Kidney tubule cell (primary cell): ENCODE measurements around the gene TPRN.

ENCODE experiments used
- DNase-seq: peaks from one replicate; pipeline ENCODE4 v3.0.0-alpha.2; 2018; ENCODE audit warnings: low spot score

TPRN gene

DNA sequence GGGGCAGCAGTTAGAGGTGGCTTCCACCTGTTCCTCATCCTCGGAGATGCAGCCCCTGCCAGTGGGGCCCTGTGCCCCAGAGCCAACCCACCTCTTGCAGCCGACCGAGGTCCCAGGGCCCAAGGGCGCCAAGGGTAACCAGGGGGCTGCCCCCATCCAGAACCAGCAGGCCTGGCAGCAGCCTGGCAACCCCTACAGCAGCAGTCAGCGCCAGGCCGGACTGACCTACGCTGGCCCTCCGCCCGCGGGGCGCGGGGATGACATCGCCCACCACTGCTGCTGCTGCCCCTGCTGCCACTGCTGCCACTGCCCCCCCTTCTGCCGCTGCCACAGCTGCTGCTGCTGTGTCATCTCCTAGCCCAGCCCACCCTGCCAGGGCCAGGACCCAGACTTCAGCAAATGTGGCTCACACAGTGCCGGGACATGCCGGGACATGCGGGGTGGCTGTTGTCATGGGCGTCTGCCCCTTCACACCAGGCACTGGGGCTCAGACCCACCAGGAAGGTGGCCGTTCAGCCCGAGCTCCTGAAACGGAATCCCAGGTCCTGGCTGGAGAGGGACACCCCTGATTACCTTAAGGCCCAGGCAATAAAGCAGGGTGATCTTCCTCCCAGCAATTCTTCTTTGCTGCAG lies 25.3 kb upstream of the TPRN start:
- no peak for DNase-seq

DNA sequence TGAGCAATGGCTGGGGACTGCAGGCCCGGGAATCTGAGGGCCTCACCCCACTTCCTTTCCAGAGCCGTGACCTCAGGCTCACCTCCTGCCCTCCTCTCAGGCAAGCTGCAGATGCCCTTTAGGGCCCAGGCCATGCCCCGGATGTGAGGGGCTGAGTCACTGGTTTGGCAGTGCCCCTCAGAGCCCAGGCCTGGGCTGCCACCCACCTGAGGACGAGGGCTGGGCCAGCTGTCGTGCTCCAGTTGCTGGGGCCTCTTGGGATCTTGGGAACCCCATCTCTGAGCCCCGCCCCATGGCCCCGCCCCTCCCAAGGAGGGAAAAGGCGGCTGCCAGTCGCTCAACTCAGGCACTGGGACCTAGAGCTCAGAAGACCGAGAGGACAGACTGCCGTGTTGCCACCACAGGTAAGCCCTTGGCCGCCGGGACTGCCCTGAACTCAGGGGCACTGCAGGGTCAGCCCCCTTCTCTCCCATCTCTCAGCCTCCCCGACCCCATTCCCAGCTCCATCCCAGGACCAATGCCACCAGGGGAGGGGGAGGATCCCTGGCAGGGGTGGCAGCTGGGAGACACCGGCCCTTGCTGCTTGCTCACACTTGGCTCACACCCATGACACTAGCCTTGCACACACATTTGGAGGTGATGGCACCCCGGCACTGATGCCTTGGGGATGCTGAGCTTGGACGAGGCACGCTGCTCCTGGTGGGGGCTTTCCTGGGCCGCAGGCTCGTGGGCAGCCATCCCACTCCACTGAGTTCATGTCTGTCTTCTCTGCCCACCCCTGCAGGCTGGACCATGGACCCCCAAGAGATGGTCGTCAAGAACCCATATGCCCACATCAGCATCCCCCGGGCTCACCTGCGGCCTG lies 24.5 kb upstream of the TPRN start, which contains the start of gene CYSRT1:
CYSRT1 (plus strand) TSS at position 345 of the 865 bp plus-strand sequence; CDS start at position 793, 448 bp downstream.
- DNase-seq, result no peak

DNA sequence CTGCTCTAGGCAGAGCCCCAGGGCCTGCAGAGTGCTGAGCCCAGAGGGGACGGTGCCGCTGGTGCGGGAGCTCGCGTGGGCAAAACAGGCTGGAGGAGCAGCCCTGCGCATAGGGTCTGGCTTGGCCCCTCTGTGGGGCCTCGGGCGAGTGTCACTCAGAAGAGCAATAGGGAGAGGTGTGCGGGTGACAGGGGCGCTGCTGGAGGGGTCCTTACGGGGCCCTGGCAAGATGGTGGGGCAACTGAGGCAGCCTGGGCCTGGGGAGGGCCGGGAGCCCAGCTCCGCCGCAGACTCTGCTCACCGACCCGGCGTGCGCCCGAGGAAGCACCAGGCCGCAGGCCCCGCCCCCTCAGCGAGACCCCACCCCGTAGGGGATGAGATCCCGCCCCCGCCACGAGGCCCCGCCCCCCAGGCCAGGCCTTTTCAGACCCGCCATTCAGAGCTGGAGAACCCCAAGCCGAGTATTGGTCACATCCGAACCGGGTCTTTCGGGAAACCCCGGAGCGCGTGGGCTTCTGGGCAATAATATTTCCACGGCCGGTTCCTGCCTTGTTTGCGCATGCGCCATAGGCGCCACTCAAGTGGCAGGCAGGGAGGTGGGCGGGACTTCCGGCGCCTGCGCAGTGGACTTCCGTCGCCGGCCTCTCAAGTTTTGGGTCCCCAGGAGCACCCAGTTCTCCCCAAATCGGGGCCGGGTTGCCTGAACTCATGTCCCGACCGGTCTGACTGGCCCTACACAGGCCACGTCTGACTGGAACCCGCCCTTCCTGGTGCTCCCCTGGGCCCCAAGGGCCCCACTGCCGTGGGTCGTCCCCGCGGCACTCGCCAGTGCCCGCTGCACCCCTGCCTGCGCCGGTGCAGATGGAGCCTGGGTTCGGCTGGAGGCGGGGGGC lies 22.8 kb upstream of the TPRN start:
- peak; percentile 99 for DNase-seq

DNA sequence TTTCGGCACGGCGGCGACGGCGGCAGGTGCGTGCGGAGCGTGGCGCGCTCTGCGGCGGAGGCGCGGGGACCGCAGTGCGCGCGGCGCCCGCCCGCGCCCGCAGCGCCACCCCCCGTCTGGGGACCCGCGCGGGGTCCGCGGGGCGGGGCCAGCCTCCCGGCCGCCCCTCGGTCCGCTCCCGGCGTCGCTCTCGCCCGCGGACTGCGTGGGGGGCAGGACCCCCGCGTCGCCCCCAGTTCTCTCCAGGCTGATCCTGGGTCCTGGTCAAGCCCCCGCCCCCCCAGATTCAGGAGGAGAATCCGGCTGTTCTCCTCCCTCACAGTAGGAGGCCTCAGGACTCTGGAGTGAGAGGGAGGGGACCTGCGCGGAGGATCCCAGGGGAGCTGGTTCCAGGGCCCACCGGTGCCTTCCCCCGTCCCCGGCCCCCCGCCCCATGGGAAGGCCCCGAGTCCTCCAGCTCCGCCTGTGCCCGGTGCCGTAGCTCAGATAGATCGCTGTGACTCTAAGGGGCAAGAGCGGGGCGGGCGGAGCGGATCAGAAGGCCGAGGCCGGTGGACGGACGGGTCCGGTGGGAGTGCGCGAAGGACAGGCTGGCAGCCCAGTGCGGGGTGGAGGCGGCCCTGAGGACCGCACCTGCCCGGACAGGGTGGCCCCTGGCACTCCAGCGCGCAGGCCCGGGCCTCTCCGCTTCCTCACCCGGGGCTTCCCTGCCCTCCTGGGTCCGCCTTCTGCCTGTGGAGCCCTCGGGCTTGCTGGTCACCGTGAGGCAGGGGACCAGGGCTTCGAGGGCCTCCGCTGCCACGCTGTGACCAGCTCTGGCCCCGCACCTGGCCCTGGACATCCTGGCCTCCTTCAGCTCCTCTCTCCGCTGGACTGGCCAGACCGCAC lies 21.9 kb upstream of the TPRN start, which contains the start of gene RNF208:
RNF208 (minus strand) TSS at position 51 of the 888 bp plus-strand sequence. CDS start 1,028 bp downstream, outside the sequence.
- DNase-seq, result no peak

DNA sequence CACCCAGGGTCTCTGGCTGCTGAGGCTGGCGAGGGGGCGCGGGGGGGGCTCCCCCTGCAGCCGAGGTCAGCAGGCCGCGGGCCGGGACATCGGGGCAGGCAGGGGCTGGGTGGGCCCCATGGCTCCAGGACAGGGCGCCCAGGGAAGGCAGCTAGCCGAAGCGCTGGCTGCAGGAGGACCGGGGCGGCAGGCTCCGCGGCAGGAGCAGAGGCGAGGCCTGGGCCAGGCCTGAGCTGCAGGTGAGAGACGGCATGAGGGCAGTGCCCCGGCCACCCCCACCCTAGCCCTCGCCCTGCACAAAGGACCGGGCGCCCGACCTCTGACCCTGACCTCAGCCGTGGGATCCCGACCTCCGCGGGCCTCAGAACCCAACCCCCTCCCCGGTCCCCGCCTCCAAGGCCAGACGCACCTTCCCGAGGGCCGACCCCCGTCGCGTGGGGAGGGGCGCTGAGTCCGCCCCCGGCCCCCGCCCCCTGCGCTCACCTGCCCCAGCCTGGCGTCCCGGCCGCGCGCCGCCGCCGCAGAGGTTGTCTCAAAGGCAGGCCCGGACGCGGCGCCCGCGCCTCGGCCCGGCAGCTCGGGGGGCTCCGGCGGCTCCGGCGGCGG lies 21.1 kb upstream of the TPRN start:
- DNase-seq, result no peak

DNA sequence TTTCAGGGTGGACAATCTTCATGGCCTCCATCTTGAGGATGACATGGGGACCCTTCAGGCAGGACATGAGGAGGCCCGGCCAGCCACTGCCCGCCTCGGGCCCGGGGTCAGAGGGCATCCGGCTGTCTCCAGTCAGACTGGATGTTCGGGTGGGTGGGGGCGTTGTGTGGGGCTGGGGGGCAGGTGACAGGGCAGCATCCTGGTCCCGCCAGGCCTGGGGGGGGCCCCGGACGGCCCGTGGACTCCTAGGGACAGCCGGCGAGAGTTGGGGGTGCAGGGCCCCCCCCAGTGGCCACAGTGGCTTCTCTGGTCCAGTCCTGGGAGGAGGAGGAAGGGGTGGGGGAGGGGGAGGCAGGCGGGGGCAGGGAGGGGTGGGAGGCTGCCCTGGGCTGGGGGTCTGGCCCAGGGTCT lies 20.6 kb upstream of the TPRN start:
- no peak for DNase-seq

DNA sequence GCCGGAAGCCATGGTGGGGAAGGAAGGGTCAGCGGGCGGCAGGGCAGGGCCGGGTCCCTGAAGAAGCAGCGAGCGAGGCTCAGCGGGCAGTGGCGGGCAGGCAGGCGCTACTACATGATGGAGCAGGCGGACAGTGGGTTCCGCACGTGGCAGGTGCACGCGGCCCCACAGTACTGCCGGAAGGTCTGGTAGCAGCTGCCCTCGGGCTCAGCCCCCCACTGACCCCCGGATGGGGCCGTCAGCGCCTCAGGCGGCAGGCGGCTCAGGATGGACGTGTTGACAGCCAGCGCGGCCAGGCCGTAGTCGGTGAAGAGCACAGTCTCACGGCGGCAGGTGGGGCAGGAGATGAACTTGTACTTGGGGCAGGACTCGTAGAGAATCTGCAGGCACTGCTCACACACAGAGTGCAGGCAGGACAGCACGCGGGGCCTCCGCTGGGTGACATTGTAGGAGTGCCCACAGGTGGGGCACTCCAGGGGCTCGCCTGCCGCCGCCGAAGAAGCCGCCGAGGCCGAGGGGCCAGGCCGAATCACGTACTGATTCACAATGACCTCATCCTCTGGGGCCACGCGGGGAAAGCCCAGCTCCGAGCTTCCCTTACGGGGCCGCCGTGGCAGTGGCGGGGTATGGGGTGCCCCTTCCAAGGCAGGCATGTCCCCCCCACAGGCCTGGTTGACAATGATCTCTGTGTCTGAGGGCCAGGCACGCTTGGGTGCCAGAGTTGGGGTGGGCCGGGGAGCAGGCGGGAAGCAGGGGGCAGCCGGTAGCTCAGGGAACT lies 20.0 kb upstream of the TPRN start:
- no peak for DNase-seq

DNA sequence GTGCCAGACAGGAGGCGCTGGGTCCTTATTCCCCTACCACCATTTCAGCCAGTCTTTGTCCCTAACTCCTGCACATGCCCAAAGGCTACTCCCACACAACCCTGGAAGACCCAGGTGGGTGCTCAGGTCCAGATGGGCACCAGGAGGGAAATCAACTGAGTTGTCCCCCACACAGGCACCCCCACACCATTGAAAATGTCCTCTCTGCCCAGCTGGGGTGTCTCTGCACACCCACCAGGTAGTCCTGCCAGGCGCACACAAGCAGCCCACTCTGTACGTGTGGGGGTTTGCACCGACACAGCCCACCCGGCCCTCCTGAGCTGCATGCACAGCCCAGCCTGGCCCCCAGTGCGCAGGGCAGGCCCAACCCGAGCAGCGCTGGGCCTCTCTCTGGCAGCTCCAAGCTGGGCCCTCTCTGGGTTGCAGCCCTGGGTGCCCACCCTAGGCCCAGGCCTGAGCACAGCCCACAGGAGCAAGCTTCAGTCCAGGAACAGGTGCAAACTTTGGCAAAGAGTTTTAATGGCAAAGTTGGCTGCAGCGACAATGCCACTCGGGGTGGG lies 19.3 kb upstream of the TPRN start:
- DNase-seq, result no peak

DNA sequence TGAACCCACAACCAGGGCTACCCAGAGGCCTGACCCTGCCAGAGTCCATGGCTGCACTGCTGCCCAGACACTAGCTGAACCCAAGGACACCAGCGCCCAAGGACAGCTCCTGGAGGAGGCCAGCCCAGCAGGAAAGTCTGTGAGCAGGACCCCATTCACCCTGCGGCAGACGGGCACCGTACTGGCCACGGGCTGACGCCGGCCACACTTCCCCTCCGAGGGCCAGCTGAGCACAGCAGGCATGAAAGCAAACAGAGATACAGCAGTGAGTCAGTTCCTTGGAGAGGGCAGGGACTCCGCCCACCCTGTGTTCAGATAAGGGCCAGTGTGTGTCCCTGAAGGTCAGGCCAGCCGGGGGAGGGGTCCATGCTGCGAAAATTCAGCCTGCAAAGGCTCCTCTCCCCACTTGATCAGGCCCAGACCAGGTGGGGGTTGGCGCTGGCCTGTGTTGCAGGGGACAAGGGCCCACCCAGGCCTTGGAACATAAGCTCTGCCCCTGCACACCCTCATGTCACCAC lies 18.3 kb upstream of the TPRN start:
- DNase-seq, result peak; percentile 47

DNA sequence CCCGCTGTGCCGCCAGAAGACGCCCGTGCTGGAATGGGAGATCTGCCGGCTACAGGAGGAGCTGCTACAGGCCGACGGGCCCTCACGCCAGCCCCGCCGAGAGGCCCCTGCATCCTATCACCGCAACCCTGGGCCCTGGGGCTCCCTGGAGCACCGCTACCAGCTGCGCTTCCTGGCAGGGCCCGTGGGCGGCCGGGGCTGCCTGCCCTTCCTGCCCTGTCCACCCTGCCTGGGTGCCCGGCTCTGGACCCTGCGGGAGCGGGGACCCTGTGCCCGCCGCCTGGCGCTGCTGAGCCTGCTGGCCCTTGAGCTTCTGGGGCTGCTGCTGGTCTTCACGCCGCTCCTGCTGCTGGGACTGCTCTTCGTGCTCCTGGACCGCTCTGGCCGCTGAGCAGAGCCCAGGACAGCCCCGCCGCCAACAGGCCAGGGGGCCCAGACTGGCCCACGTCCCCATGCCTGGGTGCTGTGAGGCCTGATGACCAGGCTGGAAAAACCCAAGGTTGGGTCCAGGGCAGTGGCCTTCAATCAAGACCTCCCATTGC lies 17.7 kb upstream of the TPRN start:
- no peak for DNase-seq

DNA sequence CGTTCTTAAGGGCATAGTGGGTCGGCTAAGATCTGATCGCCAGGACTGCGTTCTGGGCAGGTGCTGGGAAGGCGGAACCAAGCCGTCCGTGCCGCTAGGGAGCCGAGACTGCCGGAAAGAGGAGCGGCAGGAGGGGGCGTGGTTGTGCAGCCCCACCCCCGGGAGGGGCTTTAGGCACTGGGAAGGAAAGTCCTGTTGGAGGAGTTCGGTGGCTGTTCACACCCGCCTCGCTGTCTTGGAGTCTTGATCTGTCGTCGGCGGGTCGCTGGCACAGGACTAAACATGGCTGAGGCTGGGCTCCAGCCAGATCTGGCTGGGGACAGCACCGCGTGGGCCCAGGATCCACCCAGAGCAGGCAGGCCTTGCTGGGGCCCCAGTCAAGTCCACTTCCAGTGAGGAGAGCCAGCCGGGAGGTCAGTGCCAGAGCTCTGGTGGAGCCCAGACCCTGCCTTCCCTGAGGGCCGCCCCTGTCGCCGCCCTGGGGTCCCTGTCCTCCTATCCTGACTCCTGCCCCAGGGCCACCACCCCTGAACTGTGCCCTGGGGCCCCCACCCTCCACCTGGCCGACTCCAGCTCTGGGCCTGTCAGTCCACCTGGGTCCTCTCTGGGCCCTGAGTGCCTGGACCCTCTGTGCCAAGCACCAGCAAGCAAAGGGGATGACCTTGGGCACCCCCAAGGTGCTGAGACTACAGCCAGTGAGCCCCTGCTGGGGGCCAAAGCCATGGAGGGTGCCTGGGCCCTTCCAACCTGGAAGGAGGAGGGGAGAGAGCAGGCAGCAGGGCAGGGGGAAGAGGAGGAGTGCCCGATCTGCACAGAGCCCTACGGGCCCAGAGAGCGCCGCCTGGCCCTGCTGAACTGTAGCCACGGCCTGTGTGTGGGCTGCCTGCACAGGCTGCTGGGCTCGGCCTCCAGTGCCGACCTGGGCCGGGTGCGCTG lies 17.0 kb upstream of the TPRN start:
- DNase-seq, result peak; percentile 75

DNA sequence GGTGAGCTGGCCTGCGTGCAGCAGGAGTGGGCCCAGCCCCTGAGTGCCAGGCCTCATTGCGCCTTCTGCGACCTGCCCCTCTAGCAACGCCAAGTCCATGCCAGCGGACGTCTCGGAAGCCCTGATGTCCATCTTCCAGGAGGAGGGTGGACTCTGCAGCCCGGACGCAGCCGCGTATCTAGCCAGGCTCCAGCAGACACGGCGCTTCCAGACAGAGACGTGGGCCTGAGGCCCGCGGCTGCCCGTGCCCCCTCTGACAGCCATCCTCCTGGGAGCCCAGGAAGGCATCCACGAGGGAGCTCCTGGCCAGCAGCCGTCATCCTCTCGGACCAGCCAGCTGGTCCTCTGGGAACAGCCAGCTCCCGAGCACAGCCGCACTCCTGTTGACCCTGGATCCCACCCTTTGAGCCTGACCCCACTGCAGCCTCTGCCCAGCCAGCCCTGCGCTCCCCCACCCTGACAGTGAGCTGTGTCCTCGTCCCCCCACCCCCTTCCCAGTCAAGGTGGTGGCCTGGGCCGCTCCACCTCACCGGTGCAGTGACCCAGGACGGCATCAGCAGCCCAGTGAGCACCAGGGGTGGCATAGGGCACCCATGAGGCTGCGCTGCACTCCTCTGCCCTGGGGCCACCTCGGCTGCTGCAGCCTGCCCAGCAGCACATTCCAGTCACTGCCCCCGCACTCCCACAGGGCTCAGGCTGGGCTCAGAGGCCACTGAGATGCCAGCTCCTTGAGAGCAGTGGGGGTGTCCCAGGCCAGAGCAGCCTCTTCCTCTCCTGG lies 15.8 kb upstream of the TPRN start:
- no peak for DNase-seq

DNA sequence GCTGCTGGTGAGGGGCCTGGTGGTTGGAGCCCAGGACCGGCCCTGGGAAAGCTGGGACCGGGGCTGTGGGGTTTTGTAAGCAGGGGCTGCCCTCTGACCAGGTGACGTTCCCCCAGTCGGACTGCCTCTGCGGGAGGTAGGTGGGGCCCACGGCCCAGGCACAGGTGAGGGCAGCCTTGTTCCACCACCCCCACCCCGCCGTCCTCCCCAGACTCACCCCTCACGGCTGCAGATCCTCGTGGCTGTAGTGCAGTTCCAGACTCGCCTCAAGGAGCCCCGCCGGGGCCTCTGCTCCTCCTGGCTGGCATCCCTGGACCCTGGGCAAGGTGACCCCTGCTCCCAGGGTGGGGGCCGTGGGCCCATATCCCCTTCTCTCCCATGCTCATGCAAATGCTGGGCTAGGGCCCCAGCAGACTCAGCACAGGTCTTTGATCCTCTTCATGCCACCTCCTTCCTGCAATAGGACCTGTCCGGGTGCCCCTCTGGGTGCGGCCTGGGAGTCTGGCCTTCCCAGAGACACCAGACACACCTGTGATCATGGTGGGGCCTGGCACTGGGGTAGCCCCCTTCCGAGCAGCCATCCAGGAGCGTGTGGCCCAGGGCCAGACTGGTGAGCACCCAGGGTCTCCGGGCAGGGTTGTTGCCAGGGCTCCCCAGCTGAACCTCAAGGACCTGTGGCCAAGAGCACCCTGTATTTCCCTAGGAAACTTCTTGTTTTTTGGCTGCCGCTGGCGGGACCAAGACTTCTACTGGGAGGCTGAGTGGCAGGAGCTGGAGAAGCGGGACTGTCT lies 14.8 kb upstream of the TPRN start:
- no peak for DNase-seq

DNA sequence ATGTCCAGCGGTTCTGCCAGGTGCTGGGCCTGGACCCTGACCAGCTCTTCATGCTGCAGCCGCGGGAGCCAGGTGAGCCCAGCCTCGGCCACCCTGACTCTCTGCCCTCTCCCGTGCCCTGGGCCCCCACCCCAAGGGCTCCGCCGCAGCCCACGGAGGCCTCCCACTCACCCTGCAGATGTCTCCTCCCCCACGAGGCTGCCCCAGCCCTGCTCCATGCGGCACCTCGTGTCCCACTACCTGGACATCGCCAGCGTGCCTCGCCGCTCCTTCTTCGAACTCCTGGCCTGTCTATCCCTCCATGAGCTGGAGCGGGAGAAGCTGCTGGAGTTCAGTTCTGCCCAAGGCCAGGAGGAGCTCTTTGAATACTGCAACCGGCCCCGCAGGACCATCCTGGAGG lies 14.1 kb upstream of the TPRN start:
- no peak for DNase-seq

DNA sequence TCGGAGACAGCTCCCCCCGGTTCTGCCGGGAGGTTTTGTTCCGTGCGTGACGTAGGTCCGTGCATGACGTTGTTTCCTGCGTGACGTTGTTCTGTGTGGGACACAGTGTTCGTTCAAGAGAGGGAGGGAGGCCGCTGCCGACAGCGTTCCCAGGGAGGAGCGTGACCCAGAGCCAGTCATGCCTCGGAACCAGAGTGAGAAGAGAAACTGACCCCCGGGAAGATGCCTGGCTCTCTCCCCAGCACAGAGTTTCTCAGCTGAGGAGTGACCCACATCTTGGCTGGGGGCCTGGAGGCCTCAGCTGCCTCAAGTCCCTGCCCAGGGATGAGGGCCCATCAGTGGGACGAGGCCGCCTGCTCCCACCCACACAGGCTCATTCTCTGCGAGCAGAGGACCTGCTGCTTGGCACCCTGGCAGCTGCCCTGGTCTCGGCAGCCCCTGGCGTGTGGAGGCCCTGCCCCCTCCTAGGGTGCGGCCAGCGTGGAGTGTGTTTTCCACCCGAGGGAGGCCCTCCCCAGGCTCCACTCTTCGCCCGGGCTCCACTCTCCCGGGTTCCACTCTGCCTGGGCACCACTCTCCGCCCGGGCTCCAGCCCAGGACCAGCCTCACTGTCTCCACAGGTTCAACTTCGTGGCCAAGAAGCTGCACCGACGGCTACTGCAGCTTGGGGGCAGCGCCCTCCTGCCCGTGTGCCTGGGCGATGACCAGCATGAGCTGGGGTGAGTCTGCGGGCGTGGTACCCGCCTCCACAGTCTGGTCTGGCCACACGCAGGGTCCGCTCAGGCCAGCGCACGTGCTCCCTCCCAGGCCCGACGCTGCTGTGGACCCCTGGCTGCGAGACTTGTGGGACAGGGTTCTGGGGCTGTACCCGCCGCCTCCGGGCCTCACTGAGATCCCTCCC lies 12.9 kb upstream of the TPRN start:
- DNase-seq, result no peak
